CD4-positive, alpha-beta T cell treated with Interleukin-10 for 1 hour (primary cell): ENCODE measurements around the gene FBXW9.
"Not testable (repeated sequence)": the region's sequence is repeated elsewhere in the genome, so short reads cannot be mapped to it uniquely, and the experiment has no call there.

Experiments
- DNase-seq: peaks from one replicate; pipeline ENCODE4 v3.0.0-alpha.2; 2020

Gene FBXW9

GRCh38 chr19:12715102-12715501 is 18.7 kb upstream of the FBXW9 start:
- no peak for DNase-seq

GRCh38 chr19:12713304-12713703 is 16.9 kb upstream of the FBXW9 start:
- not testable (repeated sequence) for DNase-seq

DNA sequence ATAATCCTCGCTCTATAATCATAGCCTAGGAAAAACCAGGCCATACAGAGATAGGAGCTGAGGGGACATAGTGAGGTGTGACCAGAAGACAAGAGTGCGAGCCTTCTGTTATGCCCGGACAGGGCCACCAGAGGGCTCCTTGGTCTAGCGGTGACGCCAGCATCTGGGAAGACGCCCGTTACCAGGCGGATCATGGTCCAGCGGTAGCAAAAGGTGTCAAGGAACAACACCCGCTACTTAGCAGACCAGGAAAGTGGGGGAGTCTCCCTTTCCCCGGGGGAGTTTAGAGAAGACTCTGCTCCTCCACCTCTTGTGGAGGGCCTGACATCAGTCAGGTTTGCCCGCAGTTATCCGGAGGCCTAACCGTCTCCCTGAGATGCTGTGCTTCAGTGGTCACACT is 15.6 kb upstream of the FBXW9 start:
- DNase-seq, result peak; percentile 31

GRCh38 chr19:12711187-12711586 is 14.8 kb upstream of the FBXW9 start:
- DNase-seq, result no peak

DNA sequence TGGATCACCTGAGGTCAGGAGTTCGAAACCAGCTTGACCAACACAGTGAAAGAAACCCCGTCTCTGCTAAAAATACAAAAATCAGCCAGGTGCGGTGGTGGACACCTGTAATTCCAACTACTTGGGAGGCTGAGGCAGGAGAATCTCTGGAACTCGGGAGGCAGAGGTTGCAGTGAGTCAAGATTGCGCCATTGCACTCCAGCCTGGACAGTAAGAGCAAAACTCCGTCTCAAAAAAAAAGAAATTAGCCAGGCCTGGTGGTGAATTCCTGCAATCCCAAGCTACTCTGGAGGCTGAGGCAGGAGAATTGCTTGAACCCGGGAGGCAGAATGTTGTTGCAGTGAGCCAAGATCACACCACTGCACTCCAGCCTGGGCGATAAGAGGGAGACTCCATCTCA is 12.2 kb upstream of the FBXW9 start:
- no peak for DNase-seq

DNA sequence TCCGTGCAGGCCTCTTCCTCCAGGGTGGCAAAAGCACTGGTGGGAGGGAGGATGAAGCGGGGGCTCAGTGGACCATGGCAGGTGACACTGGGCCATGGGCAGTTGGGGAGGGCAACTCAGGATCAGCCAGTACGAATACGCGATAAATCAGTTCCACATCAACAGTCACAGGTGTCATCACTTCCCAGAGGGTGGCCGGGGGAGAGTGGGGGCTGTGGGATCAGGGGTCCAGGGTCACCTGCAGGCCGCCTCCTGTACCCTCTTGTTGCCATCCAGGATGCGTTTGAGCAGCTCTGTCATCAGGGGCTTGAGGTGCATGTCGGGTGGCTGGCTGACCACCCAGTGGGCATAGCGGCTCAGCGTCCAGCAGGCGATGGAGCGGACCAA is 9.9 kb upstream of the FBXW9 start:
- DNase-seq, result no peak

GRCh38 chr19:12705654-12706331 is 9.4 kb upstream of the FBXW9 start:
- no peak for DNase-seq

GRCh38 chr19:12705169-12705568 is 8.7 kb upstream of the FBXW9 start:
- no peak for DNase-seq

GRCh38 chr19:12703046-12703445 is 6.6 kb upstream of the FBXW9 start:
- no peak for DNase-seq

- no peak for DNase-seq
These were observed 5.3 kb upstream of the FBXW9 start for GRCh38 chr19:12701596-12702282.

- no peak for DNase-seq
These were observed 1.7 kb upstream of the FBXW9 start for GRCh38 chr19:12698138-12698537.

GRCh38 chr19:12697425-12697824 is 994 bp upstream of the FBXW9 start:
- DNase-seq, result not testable (repeated sequence)

- DNase-seq, result peak; percentile 9
These were observed 450 bp downstream of the FBXW9 start for GRCh38 chr19:12695997-12696365.

- no peak for DNase-seq
These were observed 917 bp downstream of the FBXW9 start for GRCh38 chr19:12695514-12695913.

DNA sequence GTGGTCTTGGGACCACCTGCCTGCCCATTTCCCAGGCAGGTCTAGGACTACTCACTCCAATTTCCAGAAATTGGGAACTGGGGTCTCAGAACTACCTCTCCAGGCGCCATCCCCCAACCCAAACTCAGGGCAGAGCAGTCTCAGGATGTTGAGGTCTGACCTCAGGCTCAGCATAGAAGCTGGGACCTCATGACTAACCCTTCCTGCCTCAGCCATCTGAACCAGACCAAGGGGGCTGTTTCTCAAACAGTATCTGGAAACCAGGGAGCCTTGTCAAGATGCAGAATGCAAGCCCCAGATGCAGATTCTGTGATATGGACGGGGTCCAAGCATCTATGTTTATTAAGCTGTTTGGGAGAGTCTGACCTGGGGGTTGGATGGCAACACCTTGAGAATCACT is 1.3 kb downstream of the FBXW9 start:
- no peak for DNase-seq

- DNase-seq, result no peak
These were observed 1.8 kb downstream of the FBXW9 start for GRCh38 chr19:12694641-12695040.

- DNase-seq, result no peak
These were observed 3.5 kb downstream of the FBXW9 start for GRCh38 chr19:12692960-12693359.

GRCh38 chr19:12689581-12690216 is 6.7 kb downstream of the FBXW9 start:
- DNase-seq, result no peak

- DNase-seq, result no peak
These were observed 7.4 kb downstream of the FBXW9 start for GRCh38 chr19:12689012-12689411.

- no peak for DNase-seq
These were observed 8.8 kb downstream of the FBXW9 start, which contains the start of gene GNG14 for GRCh38 chr19:12687496-12688196. Gene GNG14, plus strand, starts transcription at chr19:12687998. Its CDS starts 51 bp downstream, at chr19:12688049.

GRCh38 chr19:12685831-12686230 is 10.6 kb downstream of the FBXW9 start:
- no peak for DNase-seq

GRCh38 chr19:12681074-12681987 is 15.1 kb downstream of the FBXW9 start, which contains the start of gene DHPS:
Gene DHPS, minus strand, starts transcription at chr19:12681880. Its CDS starts 114 bp downstream, at chr19:12681766.
- peak; percentile 96 for DNase-seq
